Neural cell (in vitro differentiated cells): ENCODE data around the gene PTHLH. TPM values are rescaled to one million over a fixed set of nuclear protein-coding genes. Genes with fewer than 3 reads are reported as not detected.

ENCODE experiments used
- H2AFZ ChIP-seq: fragments of 200-600, 300-800 bp; sonication (generic), shearing (Covaris generic); 2 replicates; pipeline ENCODE4 v1.6.0; 2014; ENCODE audit warnings: low read depth, mild to moderate bottlenecking, antibody characterized with exemption, low read length, moderate library complexity
- H3F3A ChIP-seq: fragments of 200-600 bp; shearing (Covaris generic); 2 replicates; pipeline ENCODE4 v1.6.1; 2016; ENCODE audit warnings: mild to moderate bottlenecking, moderate library complexity, mixed read lengths, antibody characterized with exemption, low read length; ENCODE audit not compliant: insufficient read depth, poor library complexity, severe bottlenecking
- H3K27ac ChIP-seq: fragments of 200-600, 300-800 bp; sonication (generic), shearing (Covaris generic); 2 replicates; pipeline ENCODE4 v1.5.1; 2014; ENCODE audit warnings: mild to moderate bottlenecking, low read length, moderate library complexity
- H3K27me3 ChIP-seq: fragments of 300-800, 200-600 bp; sonication (generic), shearing (Covaris generic); 2 replicates; pipeline ENCODE4 v1.6.0; 2014; ENCODE audit warnings: mild to moderate bottlenecking, low read depth, low read length, moderate library complexity; ENCODE audit not compliant: insufficient read depth
- H3K36me3 ChIP-seq: fragments of 300-800, 200-600 bp; sonication (generic), shearing (Covaris generic); 2 replicates; pipeline ENCODE4 v1.5.1; 2014; ENCODE audit warnings: mild to moderate bottlenecking, antibody characterized with exemption, low read length, moderate library complexity; ENCODE audit not compliant: insufficient read depth
- H3K4me2 ChIP-seq: fragments of 300-800, 200-600 bp; sonication (generic), shearing (Covaris generic); 2 replicates; pipeline ENCODE4 v1.6.0; 2014; ENCODE audit warnings: mild to moderate bottlenecking, low read length
- H3K4me3 ChIP-seq: fragments of 300-800, 200-600 bp; sonication (generic), shearing (Covaris generic); 2 replicates; pipeline ENCODE4 v1.5.1; 2014; ENCODE audit warnings: mild to moderate bottlenecking, low read length, moderate library complexity
- H3K79me2 ChIP-seq: fragments of 200-600 bp; shearing (Covaris generic); replicated peaks from 2 replicates; pipeline ENCODE4 v1.6.0; 2014; ENCODE audit warnings: mild to moderate bottlenecking, low read length, moderate library complexity; ENCODE audit not compliant: insufficient read depth
- H3K9ac ChIP-seq: fragments of 300-800, 200-600 bp; sonication (generic), shearing (Covaris generic); 2 replicates; pipeline ENCODE4 v1.6.1; 2016; ENCODE audit warnings: mild to moderate bottlenecking, low read length, mixed read lengths
- H3K9me2 ChIP-seq: fragments of 200-600 bp; shearing (Covaris generic); 2 replicates; pipeline ENCODE4 v1.6.1; 2016; ENCODE audit warnings: mild to moderate bottlenecking, low read length, mixed read lengths; ENCODE audit not compliant: insufficient read depth
- H3K9me3 ChIP-seq: fragments of 200-600, 300-800 bp; sonication (generic), shearing (Covaris generic); 2 replicates; pipeline ENCODE4 v1.6.1; 2016; ENCODE audit warnings: mild to moderate bottlenecking, mixed run types, low read length, moderate library complexity, mixed read lengths
- H4K20me1 ChIP-seq: fragments of 200-600 bp; shearing (Covaris generic); 2 replicates; pipeline ENCODE4 v1.6.1; 2016; ENCODE audit warnings: mild to moderate bottlenecking, mixed run types; ENCODE audit not compliant: insufficient read depth
- EP300 ChIP-seq: fragments of 450-650 bp; conservative IDR thresholded peaks from 2 replicates; pipeline ENCODE4 v1.6.1; 2014; ENCODE audit warnings: antibody characterized with exemption, mild to moderate bottlenecking, moderate library complexity; ENCODE audit not compliant: poor library complexity, severe bottlenecking
- EZH2 ChIP-seq: fragments of 200-600, 300-800 bp; shearing (Covaris generic), sonication (generic); IDR thresholded peaks from 2 replicates; pipeline ENCODE4 v1.6.1; 2014; ENCODE audit warnings: antibody characterized with exemption, low read length, borderline replicate concordance, mild to moderate bottlenecking; ENCODE audit not compliant: insufficient read depth, poor library complexity, severe bottlenecking
- MXI1 ChIP-seq: fragments of 450-650 bp; conservative IDR thresholded peaks from 2 replicates; pipeline ENCODE4 v1.6.1; 2014; ENCODE audit warnings: antibody characterized with exemption, mild to moderate bottlenecking; ENCODE audit not compliant: poor library complexity, severe bottlenecking
- POLR2AphosphoS5 ChIP-seq: IDR thresholded peaks from 2 replicates; pipeline ENCODE4 v1.6.1; 2012
- RAD21 ChIP-seq: fragments of 450-650 bp; conservative IDR thresholded peaks from 2 replicates; pipeline ENCODE4 v1.6.1; 2014; ENCODE audit warnings: antibody characterized with exemption, mild to moderate bottlenecking, moderate library complexity
- SMC3 ChIP-seq: fragments of 450-650 bp; conservative IDR thresholded peaks from 2 replicates; pipeline ENCODE4 v1.6.1; 2014; ENCODE audit warnings: antibody characterized with exemption, mild to moderate bottlenecking, moderate library complexity; ENCODE audit not compliant: poor library complexity
- TAF1 ChIP-seq: IDR thresholded peaks from 2 replicates; pipeline ENCODE4 v1.6.1; 2012; ENCODE audit warnings: low read depth
- polyA plus RNA-seq: library from polyadenylated mRNA; depleted of rRNA; stranded (reverse); fragments of >200 nt; gene quantifications from 2 replicates; pipeline ENCODE4 v1.2.3, GENCODE V29; 2014
- TF ChIP-seq, protein P1 (sequence below): IDR thresholded peaks from 2 replicates; pipeline ENCODE4 v1.6.1; 2012; ENCODE audit warnings: borderline replicate concordance
- TF ChIP-seq, protein P2 (sequence below): fragments of 450-650 bp; IDR thresholded peaks from 2 replicates; pipeline ENCODE4 v1.5.1; 2014; ENCODE audit warnings: antibody characterized with exemption, mild to moderate bottlenecking, moderate library complexity; ENCODE audit not compliant: poor library complexity, severe bottlenecking

The PTHLH gene
- polyA plus RNA-seq, 1 donor from 2014 or later, result 0.22 TPM

DNA sequence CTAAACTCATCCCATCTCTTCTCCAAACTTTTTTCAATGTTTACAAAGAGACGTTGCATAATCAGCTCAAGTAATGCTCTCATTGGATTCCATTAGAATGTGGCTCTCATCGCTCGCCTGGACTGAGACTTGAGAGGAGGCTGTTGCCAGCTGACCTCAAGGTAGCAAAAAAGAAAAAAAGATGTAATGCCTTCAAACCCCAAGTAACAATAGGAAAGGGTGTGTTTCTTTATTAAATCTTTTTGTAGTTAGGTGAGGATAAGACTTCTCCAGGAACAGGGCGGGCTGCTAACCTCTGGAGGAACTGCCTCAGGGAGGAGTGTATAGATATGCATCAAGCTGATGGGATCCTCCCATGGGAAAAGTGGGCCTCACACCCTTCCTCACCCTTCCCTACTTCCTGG lies 956 bp upstream of the PTHLH start:
- Histone ChIP-seq H3K27ac (no peak overlapping the region), H3K79me2 (no peaks in the 10 kb centered on the region), H3K36me3 (no peaks in the 10 kb centered on the region), H3K9ac (no peak overlapping the region), H3K4me3 (no peak overlapping the region), H3F3A (no peaks in the 10 kb centered on the region), H4K20me1 (no peaks in the 10 kb centered on the region), H3K27me3 (peaks cover 98% of the 10 kb centered on the region), H3K9me3 (no peaks in the 10 kb centered on the region), H2AFZ (no peak overlapping the region), H3K4me2 (no peak overlapping the region), H3K9me2 (no peaks in the 10 kb centered on the region)
- TF ChIP-seq TAF1 (no peak), EP300 (no peak), EZH2 (no peak), SMC3 (no peak), POLR2AphosphoS5 (no peak), RAD21 (no peak), MXI1 (no peak)
- TF ChIP-seq, protein P1, sequence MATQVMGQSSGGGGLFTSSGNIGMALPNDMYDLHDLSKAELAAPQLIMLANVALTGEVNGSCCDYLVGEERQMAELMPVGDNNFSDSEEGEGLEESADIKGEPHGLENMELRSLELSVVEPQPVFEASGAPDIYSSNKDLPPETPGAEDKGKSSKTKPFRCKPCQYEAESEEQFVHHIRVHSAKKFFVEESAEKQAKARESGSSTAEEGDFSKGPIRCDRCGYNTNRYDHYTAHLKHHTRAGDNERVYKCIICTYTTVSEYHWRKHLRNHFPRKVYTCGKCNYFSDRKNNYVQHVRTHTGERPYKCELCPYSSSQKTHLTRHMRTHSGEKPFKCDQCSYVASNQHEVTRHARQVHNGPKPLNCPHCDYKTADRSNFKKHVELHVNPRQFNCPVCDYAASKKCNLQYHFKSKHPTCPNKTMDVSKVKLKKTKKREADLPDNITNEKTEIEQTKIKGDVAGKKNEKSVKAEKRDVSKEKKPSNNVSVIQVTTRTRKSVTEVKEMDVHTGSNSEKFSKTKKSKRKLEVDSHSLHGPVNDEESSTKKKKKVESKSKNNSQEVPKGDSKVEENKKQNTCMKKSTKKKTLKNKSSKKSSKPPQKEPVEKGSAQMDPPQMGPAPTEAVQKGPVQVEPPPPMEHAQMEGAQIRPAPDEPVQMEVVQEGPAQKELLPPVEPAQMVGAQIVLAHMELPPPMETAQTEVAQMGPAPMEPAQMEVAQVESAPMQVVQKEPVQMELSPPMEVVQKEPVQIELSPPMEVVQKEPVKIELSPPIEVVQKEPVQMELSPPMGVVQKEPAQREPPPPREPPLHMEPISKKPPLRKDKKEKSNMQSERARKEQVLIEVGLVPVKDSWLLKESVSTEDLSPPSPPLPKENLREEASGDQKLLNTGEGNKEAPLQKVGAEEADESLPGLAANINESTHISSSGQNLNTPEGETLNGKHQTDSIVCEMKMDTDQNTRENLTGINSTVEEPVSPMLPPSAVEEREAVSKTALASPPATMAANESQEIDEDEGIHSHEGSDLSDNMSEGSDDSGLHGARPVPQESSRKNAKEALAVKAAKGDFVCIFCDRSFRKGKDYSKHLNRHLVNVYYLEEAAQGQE, result no peak
- TF ChIP-seq, protein P2, sequence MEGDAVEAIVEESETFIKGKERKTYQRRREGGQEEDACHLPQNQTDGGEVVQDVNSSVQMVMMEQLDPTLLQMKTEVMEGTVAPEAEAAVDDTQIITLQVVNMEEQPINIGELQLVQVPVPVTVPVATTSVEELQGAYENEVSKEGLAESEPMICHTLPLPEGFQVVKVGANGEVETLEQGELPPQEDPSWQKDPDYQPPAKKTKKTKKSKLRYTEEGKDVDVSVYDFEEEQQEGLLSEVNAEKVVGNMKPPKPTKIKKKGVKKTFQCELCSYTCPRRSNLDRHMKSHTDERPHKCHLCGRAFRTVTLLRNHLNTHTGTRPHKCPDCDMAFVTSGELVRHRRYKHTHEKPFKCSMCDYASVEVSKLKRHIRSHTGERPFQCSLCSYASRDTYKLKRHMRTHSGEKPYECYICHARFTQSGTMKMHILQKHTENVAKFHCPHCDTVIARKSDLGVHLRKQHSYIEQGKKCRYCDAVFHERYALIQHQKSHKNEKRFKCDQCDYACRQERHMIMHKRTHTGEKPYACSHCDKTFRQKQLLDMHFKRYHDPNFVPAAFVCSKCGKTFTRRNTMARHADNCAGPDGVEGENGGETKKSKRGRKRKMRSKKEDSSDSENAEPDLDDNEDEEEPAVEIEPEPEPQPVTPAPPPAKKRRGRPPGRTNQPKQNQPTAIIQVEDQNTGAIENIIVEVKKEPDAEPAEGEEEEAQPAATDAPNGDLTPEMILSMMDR, result no peak

DNA sequence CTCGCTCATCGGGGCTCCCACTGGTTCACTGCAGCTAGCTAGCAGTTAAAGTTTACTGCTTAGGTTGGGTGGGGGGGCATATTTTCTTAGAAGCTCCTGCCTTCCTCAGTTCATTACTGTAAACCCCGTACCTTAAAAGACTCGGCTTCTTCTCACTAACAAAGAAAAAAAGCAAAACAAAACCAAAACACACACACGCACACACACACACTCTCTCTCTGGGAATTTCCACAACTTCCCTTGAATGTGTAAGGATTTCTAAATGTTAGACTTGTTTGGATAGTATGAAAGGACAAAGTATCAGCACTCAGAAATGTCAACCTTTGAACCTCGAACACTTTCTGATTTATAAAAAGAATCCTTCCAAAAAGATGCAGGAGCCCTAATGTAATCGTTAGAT lies 927 bp downstream of the PTHLH start:
- Histone ChIP-seq H3F3A (no peaks in the 10 kb centered on the region), H3K27me3 (peaks cover 98% of the 10 kb centered on the region), H3K9ac (no peak overlapping the region), H3K27ac (no peak overlapping the region), H3K36me3 (no peaks in the 10 kb centered on the region), H3K79me2 (no peaks in the 10 kb centered on the region), H3K4me3 (no peak overlapping the region), H4K20me1 (no peaks in the 10 kb centered on the region), H3K4me2 (no peak overlapping the region), H2AFZ (no peak overlapping the region), H3K9me3 (no peaks in the 10 kb centered on the region), H3K9me2 (no peaks in the 10 kb centered on the region)
- TF ChIP-seq TAF1 (no peak), MXI1 (no peak), EP300 (no peak), RAD21 (no peak), POLR2AphosphoS5 (no peak), EZH2 (no peak), SMC3 (no peak)
- TF ChIP-seq, protein P2, result no peak
- TF ChIP-seq, protein P1, result no peak
